PC-3 (cell line): ENCODE data around the gene COL6A1. TPM values are rescaled to one million over a fixed set of nuclear protein-coding genes. Genes with fewer than 3 reads are reported as not detected.

Source experiments
- ATAC-seq: fragments of 200-7000 bp; cut with Tn5 transposase; 2 replicates; pipeline ENCODE4 v1.9.1; 2020; ENCODE audit warnings: mild to moderate bottlenecking, moderate library complexity
- BruUV-seq: library from RNA; stranded (reverse); fragments of 400-500 nt; replicated peaks from 2 replicates; lab custom pipeline; 2021; lab: Mats Ljungman, UMichigan
- CTCF ChIA-PET: fragments of 300-600 bp; sonication (Branson Sonifier 250); formaldehyde crosslinking; loops from one replicate; lab custom pipeline; 2022; ENCODE audit warnings: antibody characterized with exemption; lab: Charles Lee
- POLR2A ChIA-PET: fragments of 300-600 bp; sonication (Branson Sonifier 250); formaldehyde crosslinking; loops from one replicate; lab custom pipeline; 2022; ENCODE audit warnings: antibody characterized with exemption; ENCODE audit not compliant: unreplicated experiment; lab: Charles Lee
- DNase-seq: peaks from one replicate; pipeline ENCODE4 v3.0.0-alpha.2; 2015
- H2AFZ ChIP-seq: fragments of 300-600 bp; sonication (generic); 2 replicates; pipeline ENCODE4 v1.6.0; 2016; ENCODE audit warnings: antibody characterized with exemption, low read length
- H3F3A ChIP-seq: fragments of 300-600 bp; sonication (generic); one replicate; pipeline ENCODE4 v1.6.0; 2017; ENCODE audit warnings: antibody characterized with exemption, low read length, control low read depth, mild to moderate bottlenecking; ENCODE audit not compliant: unreplicated experiment
- H3K27ac ChIP-seq: fragments of 300-600 bp; sonication (generic); 2 replicates; pipeline ENCODE4 v1.5.1; 2016; ENCODE audit warnings: mild to moderate bottlenecking, low read length
- H3K27me3 ChIP-seq: fragments of 300-600 bp; sonication (generic); 2 replicates; pipeline ENCODE4 v1.6.1; 2016; ENCODE audit warnings: low read length, mixed read lengths
- H3K36me3 ChIP-seq: fragments of 300-600 bp; sonication (generic); 2 replicates; pipeline ENCODE4 v1.6.1; 2016; ENCODE audit warnings: low read depth, mixed run types, low read length, mixed read lengths
- H3K4me1 ChIP-seq: fragments of 300-600 bp; sonication (generic); 2 replicates; pipeline ENCODE4 v1.5.1; 2016; ENCODE audit warnings: low read length; ENCODE audit not compliant: insufficient read depth
- H3K4me2 ChIP-seq: fragments of 300-600 bp; sonication (generic); 2 replicates; pipeline ENCODE4 v1.6.0; 2016; ENCODE audit warnings: low read length
- H3K4me3 ChIP-seq: fragments of 300-600 bp; sonication (generic); 2 replicates; pipeline ENCODE4 v1.5.1; 2016; ENCODE audit warnings: mild to moderate bottlenecking, low read length, mixed read lengths
- H3K79me2 ChIP-seq: fragments of 300-600 bp; sonication (generic); 2 replicates; pipeline ENCODE4 v1.6.1; 2017; ENCODE audit warnings: low read length, mixed read lengths
- H3K9ac ChIP-seq: fragments of 300-600 bp; sonication (generic); 2 replicates; pipeline ENCODE4 v1.6.0; 2016; ENCODE audit warnings: mild to moderate bottlenecking, low read length
- H3K9me2 ChIP-seq: fragments of 300-600 bp; sonication (generic); replicated peaks from 2 replicates; pipeline ENCODE4 v1.6.1; 2016; ENCODE audit warnings: mixed run types, low read length, mixed read lengths
- H3K9me3 ChIP-seq: fragments of 300-600 bp; sonication (generic); 2 replicates; pipeline ENCODE4 v1.6.1; 2016; ENCODE audit warnings: low read length, mixed read lengths
- H4K20me1 ChIP-seq: fragments of 300-600 bp; sonication (generic); 2 replicates; pipeline ENCODE4 v1.6.1; 2016; ENCODE audit warnings: low read length, mixed read lengths
- EZH2 ChIP-seq: fragments of 300-600 bp; sonication (generic); IDR thresholded peaks from one replicate; pipeline ENCODE4 v1.6.1; 2017; ENCODE audit warnings: antibody characterized with exemption, mild to moderate bottlenecking, low read length; ENCODE audit not compliant: unreplicated experiment
- EZH2phosphoT487 ChIP-seq: fragments of 300-600 bp; sonication (generic); IDR thresholded peaks from 2 replicates; pipeline ENCODE4 v1.6.1; 2018; ENCODE audit warnings: mild to moderate bottlenecking, antibody characterized with exemption, low read length, borderline replicate concordance
- intact Hi-C: fragments of 100-400 bp; cut with micrococcal nuclease; formaldehyde crosslinking; loops from 2 replicates; pipeline ENCODE4 v1.9.0; 2023
- total RNA-seq: library from RNA; depleted of rRNA; stranded (reverse); fragments of >200 nt; gene quantifications from 2 replicates; pipeline ENCODE4 v1.2.3, GENCODE V29; 2014
- TF ChIP-seq, protein P1 (sequence below): fragments of 300-600 bp; sonication (generic); conservative IDR thresholded peaks from 2 replicates; pipeline ENCODE4 v1.5.1; 2017; ENCODE audit warnings: antibody characterized with exemption, low read depth, mild to moderate bottlenecking, low read length

COL6A1 gene
- total RNA-seq, 1 experiment from 2014 or later, result 487 TPM

GRCh38 chr21:46006547-46007491 is 25.2 kb downstream of the COL6A1 start:
- Histone ChIP-seq H3K9me3 (no peaks in the 10 kb centered on the region), H3K27me3 (no peaks in the 10 kb centered on the region), H3K9ac (no peak overlapping the region), H3K9me2 (no peaks in the 10 kb centered on the region), H3K79me2 (no peaks in the 10 kb centered on the region), H3K4me1 (no peaks in the 10 kb centered on the region), H4K20me1 (no peaks in the 10 kb centered on the region), H2AFZ (no peak overlapping the region), H3K27ac (no peak overlapping the region), H3K4me2 (no peak overlapping the region), H3K36me3 (peaks cover 11% of the 10 kb centered on the region; the same call in 1 of the 2 replicates), H3K4me3 (no peak overlapping the region), H3F3A (no peaks in the 10 kb centered on the region)
- intact Hi-C loops, result no loop called here
- TF ChIP-seq, protein P1, sequence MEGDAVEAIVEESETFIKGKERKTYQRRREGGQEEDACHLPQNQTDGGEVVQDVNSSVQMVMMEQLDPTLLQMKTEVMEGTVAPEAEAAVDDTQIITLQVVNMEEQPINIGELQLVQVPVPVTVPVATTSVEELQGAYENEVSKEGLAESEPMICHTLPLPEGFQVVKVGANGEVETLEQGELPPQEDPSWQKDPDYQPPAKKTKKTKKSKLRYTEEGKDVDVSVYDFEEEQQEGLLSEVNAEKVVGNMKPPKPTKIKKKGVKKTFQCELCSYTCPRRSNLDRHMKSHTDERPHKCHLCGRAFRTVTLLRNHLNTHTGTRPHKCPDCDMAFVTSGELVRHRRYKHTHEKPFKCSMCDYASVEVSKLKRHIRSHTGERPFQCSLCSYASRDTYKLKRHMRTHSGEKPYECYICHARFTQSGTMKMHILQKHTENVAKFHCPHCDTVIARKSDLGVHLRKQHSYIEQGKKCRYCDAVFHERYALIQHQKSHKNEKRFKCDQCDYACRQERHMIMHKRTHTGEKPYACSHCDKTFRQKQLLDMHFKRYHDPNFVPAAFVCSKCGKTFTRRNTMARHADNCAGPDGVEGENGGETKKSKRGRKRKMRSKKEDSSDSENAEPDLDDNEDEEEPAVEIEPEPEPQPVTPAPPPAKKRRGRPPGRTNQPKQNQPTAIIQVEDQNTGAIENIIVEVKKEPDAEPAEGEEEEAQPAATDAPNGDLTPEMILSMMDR, result no peak
- TF ChIP-seq EZH2phosphoT487 (no peak), EZH2 (no peak)
- ATAC-seq (no peak), DNase-seq (no peak)
- ChIA-PET POLR2A (no interaction called here), CTCF (no interaction called here)
- no TSS peak for BruUV-seq

- no TSS peak for BruUV-seq
- Histone ChIP-seq H3K27me3 (no peaks in the 10 kb centered on the region), H3K4me1 (no peaks in the 10 kb centered on the region), H4K20me1 (no peaks in the 10 kb centered on the region), H3K4me2 (no peak overlapping the region), H3F3A (no peaks in the 10 kb centered on the region), H3K9me2 (no peaks in the 10 kb centered on the region), H3K79me2 (no peaks in the 10 kb centered on the region), H3K4me3 (no peak overlapping the region), H3K9ac (no peak overlapping the region), H3K9me3 (no peaks in the 10 kb centered on the region), H3K36me3 (peaks cover 4% of the 10 kb centered on the region; the same call in 1 of the 2 replicates), H3K27ac (no peak overlapping the region), H2AFZ (no peak overlapping the region)
- ChIA-PET POLR2A (no interaction called here), CTCF (no interaction called here)
- ATAC-seq, result no peak
- intact Hi-C loops, result no loop called here
- TF ChIP-seq EZH2 (no peak), EZH2phosphoT487 (no peak)
- TF ChIP-seq, protein P1, result no peak
- no peak for DNase-seq
Observed at GRCh38 chr21:46007492-46007868, 25.9 kb downstream of the COL6A1 start.
